GM12873 (cell line): ENCODE measurements around the gene PMPCA.

Experiments
- TF ChIP-seq, protein P1 (sequence below): IDR thresholded peaks from 2 replicates; pipeline ENCODE4 v1.5.1; 2012; ENCODE audit warnings: low read depth, mild to moderate bottlenecking, moderate library complexity, low read length, control low read depth; ENCODE audit not compliant: insufficient read depth; ENCODE audit errors: missing control alignments

Gene PMPCA

DNA sequence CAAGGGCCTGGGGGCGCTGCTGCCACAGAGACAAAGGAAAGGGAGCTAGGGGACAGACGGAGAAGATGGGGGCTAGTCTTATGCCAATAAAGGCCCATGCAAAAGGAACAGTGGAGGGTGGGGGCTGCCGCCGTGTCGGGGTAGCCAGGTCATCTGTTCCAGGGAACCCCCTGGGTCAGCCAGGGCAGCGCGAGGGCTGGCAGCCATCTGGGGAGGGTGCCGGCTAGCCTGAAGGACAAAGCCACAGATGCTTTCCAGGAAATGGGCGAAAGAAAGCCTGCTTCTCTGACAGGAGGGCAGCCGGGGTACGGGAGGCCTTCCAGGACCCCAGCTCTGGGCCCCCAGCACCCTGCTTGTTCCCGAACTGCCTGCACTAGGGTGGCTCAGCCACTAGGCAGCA, 35.4 kb upstream of the PMPCA start:
- TF ChIP-seq, protein P1, sequence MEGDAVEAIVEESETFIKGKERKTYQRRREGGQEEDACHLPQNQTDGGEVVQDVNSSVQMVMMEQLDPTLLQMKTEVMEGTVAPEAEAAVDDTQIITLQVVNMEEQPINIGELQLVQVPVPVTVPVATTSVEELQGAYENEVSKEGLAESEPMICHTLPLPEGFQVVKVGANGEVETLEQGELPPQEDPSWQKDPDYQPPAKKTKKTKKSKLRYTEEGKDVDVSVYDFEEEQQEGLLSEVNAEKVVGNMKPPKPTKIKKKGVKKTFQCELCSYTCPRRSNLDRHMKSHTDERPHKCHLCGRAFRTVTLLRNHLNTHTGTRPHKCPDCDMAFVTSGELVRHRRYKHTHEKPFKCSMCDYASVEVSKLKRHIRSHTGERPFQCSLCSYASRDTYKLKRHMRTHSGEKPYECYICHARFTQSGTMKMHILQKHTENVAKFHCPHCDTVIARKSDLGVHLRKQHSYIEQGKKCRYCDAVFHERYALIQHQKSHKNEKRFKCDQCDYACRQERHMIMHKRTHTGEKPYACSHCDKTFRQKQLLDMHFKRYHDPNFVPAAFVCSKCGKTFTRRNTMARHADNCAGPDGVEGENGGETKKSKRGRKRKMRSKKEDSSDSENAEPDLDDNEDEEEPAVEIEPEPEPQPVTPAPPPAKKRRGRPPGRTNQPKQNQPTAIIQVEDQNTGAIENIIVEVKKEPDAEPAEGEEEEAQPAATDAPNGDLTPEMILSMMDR, result no peak

DNA sequence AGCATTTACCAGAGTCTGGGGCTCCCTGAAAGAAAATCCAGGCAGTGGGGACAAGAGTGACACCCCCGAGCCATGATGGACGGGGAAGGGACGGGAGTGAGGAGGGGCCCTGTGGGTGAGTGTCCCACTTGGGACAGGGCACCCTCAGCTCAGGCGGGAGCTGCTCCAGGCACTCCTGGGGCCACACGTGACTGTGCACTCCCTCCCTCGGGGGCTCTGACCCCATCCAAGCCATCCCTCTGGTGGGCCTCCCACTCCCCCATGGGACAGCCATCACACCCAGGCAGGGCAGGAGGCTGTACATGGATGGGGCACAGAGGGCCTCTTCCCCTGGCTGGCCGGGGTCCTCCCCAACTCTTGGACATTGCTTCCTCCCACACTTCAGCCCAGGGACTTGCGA, 34.0 kb upstream of the PMPCA start:
- TF ChIP-seq, protein P1, result no peak

DNA sequence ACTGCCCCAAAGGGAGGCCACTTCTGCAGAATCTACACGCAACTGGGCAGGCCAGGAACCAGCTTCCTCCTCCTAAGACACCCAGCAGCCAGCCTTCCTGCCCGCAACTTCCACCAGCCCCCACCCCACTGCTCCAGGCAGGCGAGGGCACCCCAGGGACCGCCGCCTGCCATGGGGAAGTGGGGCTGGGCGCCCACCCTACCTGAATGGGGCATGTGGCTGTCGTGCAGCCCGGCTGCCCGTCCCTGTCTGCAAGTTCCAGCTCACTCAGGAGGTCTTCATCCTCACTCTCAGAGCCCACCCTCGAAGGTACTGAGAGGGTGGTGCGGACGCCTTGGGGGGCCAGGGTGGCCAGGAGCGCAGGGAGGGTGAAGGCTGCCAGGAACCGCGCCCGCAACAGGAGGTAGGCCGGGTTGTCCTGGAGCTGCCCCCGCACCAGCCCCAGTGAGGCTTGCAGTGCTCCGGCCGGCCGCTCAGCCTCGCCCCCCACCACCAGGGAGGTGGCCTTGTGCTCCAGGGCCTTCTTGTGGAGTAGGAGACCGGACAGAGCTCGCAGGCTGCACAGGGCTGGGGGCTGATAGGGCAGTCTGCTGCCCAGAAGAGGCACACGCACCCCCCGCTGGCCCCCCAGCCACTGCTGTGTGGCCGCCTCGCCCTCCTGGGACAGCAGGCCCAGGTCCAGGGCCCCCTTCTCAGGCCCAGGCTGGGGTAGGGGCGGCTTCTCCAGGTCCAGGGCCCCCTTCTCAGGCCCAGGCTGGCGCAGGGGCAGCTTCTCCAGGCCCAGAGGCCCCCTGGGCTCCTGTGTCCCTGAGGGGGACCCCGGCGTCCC, 32.9 kb upstream of the PMPCA start:
- TF ChIP-seq, protein P1, result no peak

DNA sequence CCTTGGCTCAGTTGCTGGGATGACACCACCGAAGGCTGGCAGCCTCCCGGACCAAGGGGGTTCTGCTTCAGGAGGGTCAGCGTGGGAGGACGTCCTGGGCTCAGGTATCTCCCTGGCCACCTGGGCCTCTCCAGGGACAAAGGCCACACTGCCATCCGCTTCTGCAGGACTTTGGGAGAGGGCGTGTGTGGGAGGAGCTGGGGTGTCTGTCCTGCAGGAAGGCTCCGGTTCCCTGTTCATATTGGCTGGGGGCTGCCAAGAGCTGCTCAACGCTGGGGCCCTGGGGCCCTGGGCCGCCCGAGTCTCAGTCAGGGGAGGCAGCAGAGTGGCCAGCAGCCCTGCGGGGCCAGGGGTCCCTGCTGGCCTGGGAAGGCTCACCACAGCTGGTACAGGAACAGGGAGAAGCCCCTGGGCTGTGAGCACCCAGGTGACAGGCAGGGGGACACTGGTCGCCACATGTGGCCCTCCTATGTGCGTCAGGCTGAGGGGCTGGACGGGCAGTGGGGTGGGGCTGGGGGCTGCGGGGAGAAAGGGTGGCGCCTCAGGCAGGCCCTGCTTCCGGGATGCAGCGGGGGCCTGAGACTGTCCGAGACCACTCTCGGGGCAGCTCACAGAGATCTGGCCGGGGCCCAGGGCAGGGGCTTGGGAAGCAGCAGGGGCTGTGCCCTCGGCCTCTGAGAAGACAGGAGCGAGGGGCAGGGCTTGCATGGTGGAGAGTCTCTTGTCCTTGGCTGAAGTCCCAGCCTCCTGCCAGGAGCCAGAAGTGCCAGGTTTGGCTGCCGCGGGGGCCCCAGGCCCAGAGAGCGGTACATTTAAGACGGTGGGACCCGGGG, 32.1 kb upstream of the PMPCA start:
- TF ChIP-seq, protein P1, result no peak

DNA sequence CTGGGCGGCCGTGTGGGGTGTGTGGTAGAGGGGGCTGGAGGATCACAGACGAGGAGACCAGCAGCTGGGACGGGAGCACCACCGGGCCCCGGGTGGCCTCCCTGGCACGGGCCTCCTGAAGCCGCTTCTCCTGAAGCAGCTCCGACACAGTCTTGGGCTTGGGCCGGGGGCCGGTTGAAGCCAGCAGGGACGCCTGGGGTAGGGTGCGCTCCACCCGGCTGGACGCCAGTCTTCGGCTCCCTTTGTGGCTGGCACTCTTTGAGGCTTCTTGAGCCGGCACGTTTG, 31.5 kb upstream of the PMPCA start:
- TF ChIP-seq, protein P1, result no peak

DNA sequence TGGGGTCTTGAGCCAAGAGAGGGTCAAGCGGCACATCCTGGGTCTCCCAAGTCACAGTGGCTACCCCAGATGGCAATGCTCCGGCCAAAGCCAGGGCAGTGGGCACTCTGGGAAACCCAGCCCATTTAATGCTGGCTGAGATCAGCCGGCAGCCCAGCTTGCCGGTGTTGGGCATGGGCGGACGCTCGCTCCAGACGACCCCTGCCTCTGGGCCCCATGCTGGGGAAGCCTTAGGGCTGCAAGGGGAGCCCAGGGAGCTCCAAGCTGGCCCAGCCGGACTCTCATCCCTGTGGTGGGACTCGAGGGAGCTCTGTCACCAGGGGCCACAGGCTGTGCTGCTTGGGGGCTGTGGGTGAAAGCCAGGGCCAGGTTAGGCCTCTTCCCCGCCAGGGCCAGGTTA, 31.1 kb upstream of the PMPCA start:
- TF ChIP-seq, protein P1, result no peak

DNA sequence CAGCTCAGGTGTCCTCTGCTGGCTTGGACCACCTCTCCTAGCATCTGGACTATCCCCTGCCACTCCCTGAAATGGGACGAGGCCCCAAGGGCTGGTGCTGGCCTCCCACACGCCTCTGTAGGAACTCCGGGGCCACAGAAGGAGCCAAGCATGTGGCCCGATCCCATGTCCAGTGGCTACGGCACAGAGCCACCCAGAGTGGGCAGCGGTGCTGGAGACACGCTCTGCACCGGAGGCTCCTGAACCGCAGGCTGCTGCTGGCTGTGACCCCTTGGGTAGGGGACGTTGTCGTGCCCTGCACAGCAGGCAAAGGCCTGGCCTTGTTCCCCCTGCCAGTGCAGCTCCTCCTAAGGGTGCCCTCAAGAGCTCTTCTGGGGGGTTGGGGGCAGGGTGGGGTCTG, 30.6 kb upstream of the PMPCA start:
- TF ChIP-seq, protein P1, result no peak
